ENCODE measurements around the gene TBL1X.

DNA sequence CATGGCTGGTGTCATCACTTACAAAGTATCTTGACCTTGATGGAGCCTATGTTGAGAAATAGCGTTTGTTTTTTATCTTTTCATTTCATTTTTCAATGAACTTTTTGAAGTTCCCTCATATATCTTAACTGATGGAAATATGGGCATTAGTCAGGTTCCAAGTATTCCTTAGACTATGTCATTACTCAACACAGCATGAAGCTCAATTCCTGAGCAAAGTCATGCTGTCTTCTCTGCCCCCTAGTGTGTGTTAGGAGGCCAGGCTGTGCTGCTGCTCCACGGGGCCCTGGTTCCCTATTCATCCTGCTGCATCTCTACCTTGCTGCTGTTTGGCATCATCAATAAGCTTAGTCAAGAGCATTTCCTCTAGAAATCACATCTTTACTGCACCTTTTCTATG, 259.9 kb downstream of the TBL1X start:
- TF ChIP-seq, protein P1, sequence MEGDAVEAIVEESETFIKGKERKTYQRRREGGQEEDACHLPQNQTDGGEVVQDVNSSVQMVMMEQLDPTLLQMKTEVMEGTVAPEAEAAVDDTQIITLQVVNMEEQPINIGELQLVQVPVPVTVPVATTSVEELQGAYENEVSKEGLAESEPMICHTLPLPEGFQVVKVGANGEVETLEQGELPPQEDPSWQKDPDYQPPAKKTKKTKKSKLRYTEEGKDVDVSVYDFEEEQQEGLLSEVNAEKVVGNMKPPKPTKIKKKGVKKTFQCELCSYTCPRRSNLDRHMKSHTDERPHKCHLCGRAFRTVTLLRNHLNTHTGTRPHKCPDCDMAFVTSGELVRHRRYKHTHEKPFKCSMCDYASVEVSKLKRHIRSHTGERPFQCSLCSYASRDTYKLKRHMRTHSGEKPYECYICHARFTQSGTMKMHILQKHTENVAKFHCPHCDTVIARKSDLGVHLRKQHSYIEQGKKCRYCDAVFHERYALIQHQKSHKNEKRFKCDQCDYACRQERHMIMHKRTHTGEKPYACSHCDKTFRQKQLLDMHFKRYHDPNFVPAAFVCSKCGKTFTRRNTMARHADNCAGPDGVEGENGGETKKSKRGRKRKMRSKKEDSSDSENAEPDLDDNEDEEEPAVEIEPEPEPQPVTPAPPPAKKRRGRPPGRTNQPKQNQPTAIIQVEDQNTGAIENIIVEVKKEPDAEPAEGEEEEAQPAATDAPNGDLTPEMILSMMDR (conservative IDR thresholded peaks at IDR 0.05; ENCODE audit: low read length), result no peak
- TF ChIP-seq EZH2phosphoT487 (IDR thresholded peaks at IDR 0.05; ENCODE audit: borderline replicate concordance, low read depth, low read length), result no peak

Measured in OCI-LY7 (cell line).